Ovary (tissue), 9 donors: ENCODE results near the gene BICC1. TPM values are rescaled to one million over a fixed set of nuclear protein-coding genes. Genes with fewer than 3 reads are reported as not detected.
A peak's percentile ranks its signal among the peaks of the same experiment; 100 is the strongest.

Experiments used
- DNase-seq, 5 donors: peaks; one replicate each; pipeline ENCODE4 v3.0.0-alpha.2; 2019 to 2020
- H3K27ac ChIP-seq, 2 donors: fragments of 200-600 bp; one replicate each; pipeline versions ENCODE4 v1.5.1 to v1.8.0; 2019 to 2022
- H3K27me3 ChIP-seq: fragments of 200-600 bp; one replicate; pipeline ENCODE4 v1.8.0; 2022
- H3K36me3 ChIP-seq: fragments of 200-600 bp; sonication (generic); one replicate; pipeline ENCODE4 v1.5.1; 2019
- H3K4me1 ChIP-seq: one replicate; pipeline ENCODE4 v1.8.1; 2013; ENCODE audit warnings: mild to moderate bottlenecking, moderate library complexity; ENCODE audit not compliant: insufficient read depth
- H3K4me3 ChIP-seq: fragments of 200-600 bp; sonication (generic); one replicate; pipeline ENCODE4 v1.5.1; 2017
- H3K9me3 ChIP-seq, 2 donors: fragments of 200-600 bp in 1 of 2; sonication (generic) in 1 of 2; one replicate each; pipeline versions ENCODE4 v1.5.1 to v1.8.1; 2013 to 2019; ENCODE audit warnings: mild to moderate bottlenecking in 1 of 2, moderate library complexity in 1 of 2
- EP300 ChIP-seq: sonication (generic); formaldehyde crosslinking; IDR thresholded peaks from one replicate; pipeline ENCODE4 v1.6.1; 2017; ENCODE audit warnings: antibody characterized with exemption
- POLR2A ChIP-seq: fragments of 450-650 bp; IDR thresholded peaks from one replicate; pipeline ENCODE4 v1.6.1; 2017; ENCODE audit warnings: antibody characterized with exemption, mild to moderate bottlenecking, moderate library complexity
- WGBS, 3 donors: extraction: QIAGEN DNeasy Blood & Tissue Kit in 1 of 3; methylation state at CpG; one replicate each; pipeline versions ENCODE4 v1.1.5 to v1.1.7; 2013 to 2017; 5-methylcytosine and 5-hydroxymethylcytosine counted together
- intact Hi-C, 4 donors: fragments of 100-400 bp; cut with DNase I; formaldehyde crosslinking; loops; one replicate each; pipeline versions ENCODE4 v1.11.0 to v1.15.1; 2022 to 2023
- polyA plus RNA-seq, 2 donors: library from polyadenylated mRNA; stranded (reverse); fragments of 200-250 nt in 1 of 2; fragments of 350-450 nt in 1 of 2; fragmentation: Illumina TruSeq in 1 of 2; extraction: RNeasy Lipid Tissue Mini Kit (QIAGEN cat#74804) in 1 of 2; gene quantifications; one replicate each; pipeline ENCODE4 v1.2.3, GENCODE V29; 2013 to 2014
- total RNA-seq, 7 donors: library from RNA; depleted of rRNA in 2 of 7; stranded (reverse); fragments of >200 nt in 2 of 7; fragmentation: NEBNext Ultra II Directional in 3 of 7; extraction: Animal tissue kit (Norgen Biotek cat#: 25700) in 3 of 7; gene quantifications; one replicate each; pipeline versions ENCODE4 v1.1.0 to v1.2.4, GENCODE V29; 2016 to 2023
- TF ChIP-seq, protein P1 (sequence below), 3 donors: fragments of 450-650 bp in 2 of 3; fragments of 200-600 bp in 1 of 3; IDR thresholded peaks; one replicate each; pipeline versions ENCODE4 v1.5.1 to v1.8.0; 2016 to 2022; ENCODE audit warnings: antibody characterized with exemption in 3 of 3, mild to moderate bottlenecking in 1 of 3
- donor health status: DM: no; HTN: no; CAD: no; lungs with moderate emphysema.
- donor health status: DM: no; HTN: no; CAD: no.
- donor health status: Bipolar disorder and iron deficiency.
- donor health status: DM: yes; HTN: yes; CAD: no.
- donor health status: DM: no; HTN: no; CAD: no.
- donor health status: DM: yes; HTN: yes; CAD: no.

The BICC1 gene
- total and polyA plus RNA-seq, 9 donors, result 13.6 to 43.4 (median 23.5) TPM

DNA sequence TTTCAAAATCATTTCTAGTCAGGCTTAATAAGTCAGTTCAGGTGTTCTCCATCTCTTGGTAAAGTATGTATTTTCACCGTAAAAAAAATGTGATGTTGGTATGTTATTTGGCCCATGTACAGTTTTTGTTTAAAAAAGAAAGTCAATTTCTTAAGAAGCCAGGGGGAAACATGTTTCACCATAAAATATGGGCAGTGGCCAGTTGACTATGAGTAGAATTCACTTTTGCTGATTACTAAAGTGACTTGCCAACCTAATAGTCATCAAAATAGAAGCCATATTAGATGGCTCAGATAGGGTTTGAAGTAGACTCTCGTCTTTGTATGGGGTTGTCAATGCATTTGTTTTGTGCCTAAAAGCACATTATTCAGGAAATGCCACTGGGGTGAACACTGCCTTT lies 266.3 kb downstream of the BICC1 start:
- Histone ChIP-seq H3K4me3 (no peak overlapping the region), H3K36me3 (no peaks in the 10 kb centered on the region), H3K9me3 (no peaks in the 10 kb centered on the region), H3K27me3 (no peaks in the 10 kb centered on the region), H3K27ac (no peak overlapping the region), H3K4me1 (peaks cover 13% of the 10 kb centered on the region)
- TF ChIP-seq POLR2A, result no peak
- no peak for TF ChIP-seq EP300
- TF ChIP-seq, protein P1, sequence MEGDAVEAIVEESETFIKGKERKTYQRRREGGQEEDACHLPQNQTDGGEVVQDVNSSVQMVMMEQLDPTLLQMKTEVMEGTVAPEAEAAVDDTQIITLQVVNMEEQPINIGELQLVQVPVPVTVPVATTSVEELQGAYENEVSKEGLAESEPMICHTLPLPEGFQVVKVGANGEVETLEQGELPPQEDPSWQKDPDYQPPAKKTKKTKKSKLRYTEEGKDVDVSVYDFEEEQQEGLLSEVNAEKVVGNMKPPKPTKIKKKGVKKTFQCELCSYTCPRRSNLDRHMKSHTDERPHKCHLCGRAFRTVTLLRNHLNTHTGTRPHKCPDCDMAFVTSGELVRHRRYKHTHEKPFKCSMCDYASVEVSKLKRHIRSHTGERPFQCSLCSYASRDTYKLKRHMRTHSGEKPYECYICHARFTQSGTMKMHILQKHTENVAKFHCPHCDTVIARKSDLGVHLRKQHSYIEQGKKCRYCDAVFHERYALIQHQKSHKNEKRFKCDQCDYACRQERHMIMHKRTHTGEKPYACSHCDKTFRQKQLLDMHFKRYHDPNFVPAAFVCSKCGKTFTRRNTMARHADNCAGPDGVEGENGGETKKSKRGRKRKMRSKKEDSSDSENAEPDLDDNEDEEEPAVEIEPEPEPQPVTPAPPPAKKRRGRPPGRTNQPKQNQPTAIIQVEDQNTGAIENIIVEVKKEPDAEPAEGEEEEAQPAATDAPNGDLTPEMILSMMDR (IDR thresholded peaks at IDR 0.05), result no peak
- intact Hi-C loops, result no loop called here
- DNase-seq, result no peak
- WGBS, 3 donors, result 50 to 54% (median 53%) methylated on average over 2 of the region's 2 CpGs

DNA sequence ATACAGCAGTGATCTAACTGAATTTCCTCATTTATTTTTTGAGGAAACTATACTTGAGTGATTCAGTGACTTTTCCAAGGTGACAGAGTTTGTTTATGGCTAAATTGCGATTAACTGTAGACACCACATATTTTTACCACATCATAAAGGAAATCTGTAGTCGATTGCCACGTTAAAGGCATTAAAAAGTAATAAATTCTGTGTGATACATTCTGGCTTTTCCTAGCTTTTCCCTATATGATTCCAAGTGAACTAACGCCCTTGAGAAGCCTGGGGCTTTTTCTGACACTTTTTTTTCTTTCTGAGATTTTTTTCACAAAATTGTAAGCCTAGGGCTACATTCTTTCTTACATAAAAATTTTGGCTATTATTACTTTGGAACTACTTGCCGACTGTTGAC lies 266.9 kb downstream of the BICC1 start:
- intact Hi-C loops, result no loop called here
- peak overlapping the region in 1 of 2 donors; percentile 45 for H3K27ac ChIP-seq

GRCh38 chr10:58780476-58780875 lies 267.8 kb downstream of the BICC1 start:
- Histone ChIP-seq H3K4me1 (peaks cover 11% of the 10 kb centered on the region), H3K36me3 (no peaks in the 10 kb centered on the region), H3K4me3 (no peak overlapping the region), H3K9me3 (no peaks in the 10 kb centered on the region), H3K27ac (peak overlapping the region in 1 of 2 donors; percentile 45), H3K27me3 (no peaks in the 10 kb centered on the region)
- TF ChIP-seq POLR2A, result no peak
- intact Hi-C loops, result loop anchor here in 1 of 4 donors (10.0 kb wide), 2 partner anchors 164 to 266 kb away; partner anchors contain the start of gene BICC1
- DNase-seq, result no peak

More for the DNA sequence above, 266.9 kb downstream of the BICC1 start:
- Histone ChIP-seq H3K4me1 (peaks cover 13% of the 10 kb centered on the region), H3K36me3 (no peaks in the 10 kb centered on the region), H3K27me3 (no peaks in the 10 kb centered on the region), H3K4me3 (no peak overlapping the region), H3K9me3 (no peaks in the 10 kb centered on the region)
- WGBS, 3 donors, result 32 to 45% (median 42%) methylated on average over 5 of the region's 5 CpGs
- TF ChIP-seq, protein P1 (IDR thresholded peaks at IDR 0.05), result no peak
- TF ChIP-seq EP300, result no peak
- no peak for TF ChIP-seq POLR2A
- no peak for DNase-seq

GRCh38 chr10:58781873-58782488 lies 269.3 kb downstream of the BICC1 start:
- intact Hi-C loops, result loop anchor here in 1 of 4 donors (10.0 kb wide), 2 partner anchors 163 to 267 kb away; partner anchors contain the start of gene BICC1
- H3K9me3 ChIP-seq, result no peaks in the 10 kb centered on the region
- no peak for TF ChIP-seq POLR2A
- TF ChIP-seq, protein P1 (IDR thresholded peaks at IDR 0.05), result peak; percentile 25 to 66 (median 61)
- no peaks in the 10 kb centered on the region for H3K36me3 ChIP-seq
- H3K27me3 ChIP-seq, result no peaks in the 10 kb centered on the region
- DNase-seq, result no peak
- peaks cover 8% of the 10 kb centered on the region for H3K4me1 ChIP-seq
- no peak overlapping the region for H3K4me3 ChIP-seq
- H3K27ac ChIP-seq, result no peak overlapping the region
- 21 to 23% (median 22%) methylated on average over 5 of the region's 5 CpGs for WGBS, 3 donors
